SK-N-SH treated with all-trans-retinoic acid at 6 μM for 48 hours (cell line): ENCODE results near the gene IQCM.
"Not testable (repeated sequence)": the region's sequence is repeated elsewhere in the genome, so short reads cannot be mapped to it uniquely, and the experiment has no call there.

Experiments used
- ATAC-seq: fragments of 200-7000 bp; cut with Tn5 transposase; 3 replicates; pipeline ENCODE4 v1.9.1; 2020; ENCODE audit warnings: mild to moderate bottlenecking, moderate library complexity
- ARNTL ChIP-seq: fragments of 450-650 bp; formaldehyde crosslinking; IDR thresholded peaks from 2 replicates; pipeline ENCODE4 v1.5.0; 2020; ENCODE audit warnings: low read depth, mild to moderate bottlenecking, moderate library complexity, borderline replicate concordance
- BACH2 ChIP-seq: fragments of 250-450 bp; sonication (Bioruptor Pico); IDR thresholded peaks from 2 replicates; pipeline ENCODE4 v1.9.0; 2021; ENCODE audit warnings: mild to moderate bottlenecking, borderline replicate concordance
- CREB5 ChIP-seq: fragments of 250-450 bp; sonication (Bioruptor Pico); IDR thresholded peaks from 2 replicates; pipeline ENCODE4 v1.5.1; 2020; ENCODE audit warnings: low read depth, mild to moderate bottlenecking, moderate library complexity
- CSDC2 ChIP-seq: fragments of 250-450 bp; sonication (Bioruptor Pico); IDR thresholded peaks from 2 replicates; pipeline ENCODE4 v1.5.0; 2020; ENCODE audit warnings: mild to moderate bottlenecking, moderate library complexity
- CSRNP3 ChIP-seq: fragments of 250-450 bp; sonication (Bioruptor Pico); IDR thresholded peaks from 2 replicates; pipeline ENCODE4 v1.5.1; 2021; ENCODE audit warnings: mild to moderate bottlenecking, moderate library complexity
- GLIS3 ChIP-seq: fragments of 250-450 bp; sonication (Bioruptor Pico); IDR thresholded peaks from 2 replicates; pipeline ENCODE4 v1.5.0; 2020; ENCODE audit warnings: mild to moderate bottlenecking, moderate library complexity
- ISL1 ChIP-seq: fragments of 250-450 bp; sonication (Bioruptor Pico); IDR thresholded peaks from 2 replicates; pipeline ENCODE4 v2.1.2; 2022; ENCODE audit warnings: mild to moderate bottlenecking, moderate library complexity
- OSR1 ChIP-seq: fragments of 250-450 bp; sonication (Bioruptor Pico); IDR thresholded peaks from 2 replicates; pipeline ENCODE4 v1.8.0; 2022; ENCODE audit warnings: moderate library complexity, mild to moderate bottlenecking, inconsistent platforms
- PATZ1 ChIP-seq: fragments of 250-450 bp; sonication (Bioruptor Pico); IDR thresholded peaks from 2 replicates; pipeline ENCODE4 v1.8.0; 2020; ENCODE audit warnings: mild to moderate bottlenecking, moderate library complexity, borderline replicate concordance
- POU6F1 ChIP-seq: fragments of 250-450 bp; sonication (Bioruptor Pico); IDR thresholded peaks from 2 replicates; pipeline ENCODE4 v1.8.0; 2021; ENCODE audit warnings: low read depth, mild to moderate bottlenecking, moderate library complexity, borderline replicate concordance
- PPARA ChIP-seq: fragments of 250-450 bp; sonication (Bioruptor Pico); IDR thresholded peaks from 2 replicates; pipeline ENCODE4 v1.5.0; 2020; ENCODE audit warnings: mild to moderate bottlenecking, borderline replicate concordance
- RARB ChIP-seq: fragments of 250-450 bp; sonication (Bioruptor Pico); IDR thresholded peaks from 2 replicates; pipeline ENCODE4 v1.8.0; 2021; ENCODE audit warnings: mild to moderate bottlenecking, moderate library complexity
- SNAI2 ChIP-seq: fragments of 250-450 bp; sonication (Bioruptor Pico); IDR thresholded peaks from 2 replicates; pipeline ENCODE4 v1.5.0; 2020; ENCODE audit warnings: mild to moderate bottlenecking, moderate library complexity
- TCF4 ChIP-seq: fragments of 250-450 bp; sonication (Bioruptor Pico); IDR thresholded peaks from 2 replicates; pipeline ENCODE4 v1.8.0; 2021; ENCODE audit warnings: mild to moderate bottlenecking, moderate library complexity, borderline replicate concordance
- TOX ChIP-seq: fragments of 250-450 bp; sonication (Bioruptor Pico); IDR thresholded peaks from 2 replicates; pipeline ENCODE4 v1.8.0; 2021; ENCODE audit warnings: mild to moderate bottlenecking, moderate library complexity, borderline replicate concordance
- TSHZ2 ChIP-seq: fragments of 250-450 bp; sonication (Bioruptor Pico); IDR thresholded peaks from 2 replicates; pipeline ENCODE4 v1.5.0; 2020; ENCODE audit warnings: mild to moderate bottlenecking, moderate library complexity
- ZC3H10 ChIP-seq: fragments of 250-450 bp; sonication (Bioruptor Pico); IDR thresholded peaks from 2 replicates; pipeline ENCODE4 v1.5.1; 2021; ENCODE audit warnings: mild to moderate bottlenecking, moderate library complexity
- ZFP3 ChIP-seq: fragments of 250-450 bp; sonication (Bioruptor Pico); IDR thresholded peaks from 2 replicates; pipeline ENCODE4 v1.5.0; 2020; ENCODE audit warnings: mild to moderate bottlenecking, moderate library complexity
- ZFP30 ChIP-seq: fragments of 450-650 bp; formaldehyde crosslinking; IDR thresholded peaks from 2 replicates; pipeline ENCODE4 v1.5.0; 2022; ENCODE audit warnings: mild to moderate bottlenecking, moderate library complexity
- ZNF565 ChIP-seq: fragments of 450-650 bp; formaldehyde crosslinking; conservative IDR thresholded peaks from 2 replicates; pipeline ENCODE4 v1.5.0; 2020; ENCODE audit warnings: low read depth, mild to moderate bottlenecking, moderate library complexity

The IQCM gene

GRCh38 chr4:149343614-149344013, 472.0 kb downstream of the IQCM start:
- no peak for ATAC-seq
- no peak for TF ChIP-seq SNAI2 (CRISPR knock-in tag)
- TF ChIP-seq TOX (CRISPR knock-in tag): no peak
- TF ChIP-seq ARNTL (CRISPR knock-in tag): no peak
- no peak for TF ChIP-seq POU6F1
- TF ChIP-seq ZC3H10: no peak
- no peak for TF ChIP-seq TCF4 (CRISPR knock-in tag)
- no peak for TF ChIP-seq ZFP30
- TF ChIP-seq ZNF565 (CRISPR knock-in tag): no peak
- TF ChIP-seq CSRNP3 (CRISPR knock-in tag): no peak
- no peak for TF ChIP-seq PPARA (CRISPR knock-in tag)
- TF ChIP-seq TSHZ2 (CRISPR knock-in tag): no peak
- TF ChIP-seq ZFP3 (CRISPR knock-in tag): no peak
- TF ChIP-seq PATZ1 (CRISPR knock-in tag): no peak
- no peak for TF ChIP-seq OSR1 (CRISPR knock-in tag)

- ATAC-seq: not testable (repeated sequence)
These were observed 474.5 kb downstream of the IQCM start for GRCh38 chr4:149341117-149341516.

- no peak for ATAC-seq
- TF ChIP-seq ZFP30: no peak
- no peak for TF ChIP-seq ISL1 (CRISPR knock-in tag)
- TF ChIP-seq TOX (CRISPR knock-in tag): no peak
These were observed 487.5 kb downstream of the IQCM start for GRCh38 chr4:149328161-149328560.

GRCh38 chr4:149322203-149322602, 493.4 kb downstream of the IQCM start:
- TF ChIP-seq SNAI2 (CRISPR knock-in tag): no peak
- no peak for TF ChIP-seq GLIS3 (CRISPR knock-in tag)
- TF ChIP-seq CSDC2 (CRISPR knock-in tag): no peak
- no peak for TF ChIP-seq ZNF565 (CRISPR knock-in tag)
- no peak for TF ChIP-seq CSRNP3 (CRISPR knock-in tag)
- no peak for TF ChIP-seq ARNTL (CRISPR knock-in tag)
- no peak for TF ChIP-seq BACH2
- no peak for TF ChIP-seq CREB5 (CRISPR knock-in tag)
- TF ChIP-seq OSR1 (CRISPR knock-in tag): no peak
- TF ChIP-seq ISL1 (CRISPR knock-in tag): no peak
- no peak for TF ChIP-seq RARB (CRISPR knock-in tag)
- ATAC-seq: no peak
